Naive thymus-derived CD4-positive, alpha-beta T cell (primary cell): ENCODE data around the gene BET1L. TPM values are rescaled to one million over a fixed set of nuclear protein-coding genes. Genes with fewer than 3 reads are reported as not detected.
"Not testable (repeated sequence)": the region's sequence is repeated elsewhere in the genome, so short reads cannot be mapped to it uniquely, and the experiment has no call there.

ENCODE experiments used
- ATAC-seq: fragments of 150-1000 bp; cut with Tn5 transposase; 2 replicates; pipeline ENCODE4 v1.10.0; 2021; ENCODE audit warnings: mild to moderate bottlenecking, moderate library complexity
- CTCF ChIA-PET: fragments of 350-600 bp; sonication (Branson Sonifier 250); formaldehyde crosslinking; loops from one replicate; lab custom pipeline; 2021; ENCODE audit warnings: antibody characterized with exemption; lab: Charles Lee
- POLR2A ChIA-PET: fragments of 350-600 bp; sonication (Branson Sonifier 250); formaldehyde crosslinking; loops from one replicate; lab custom pipeline; 2021; ENCODE audit warnings: antibody characterized with exemption, inconsistent platforms; lab: Charles Lee
- DNase-seq, 9 donors: peaks; one replicate each; pipeline versions ENCODE4 v3.0.0 to v3.0.0-alpha.2; 2020 to 2022; ENCODE audit warnings: mixed read lengths in 1 of 9
- H3K27ac ChIP-seq: one replicate; pipeline ENCODE4 v1.7.0; 2013; ENCODE audit warnings: mild to moderate bottlenecking, low read depth, low read length, moderate library complexity
- H3K27me3 ChIP-seq, 2 donors: one replicate each; pipeline ENCODE4 v1.7.0; 2013; ENCODE audit warnings: low read length in 2 of 2, mild to moderate bottlenecking in 2 of 2, moderate library complexity in 2 of 2; ENCODE audit not compliant: control insufficient read depth in 2 of 2, insufficient read depth in 2 of 2
- H3K36me3 ChIP-seq, 3 experiments: 1 replicate in 2 of 3; 2 replicates in 1 of 3; pipeline ENCODE4 v1.7.0; 2013; ENCODE audit warnings: low read length in 3 of 3, mild to moderate bottlenecking in 3 of 3, moderate library complexity in 1 of 3; ENCODE audit not compliant: insufficient read depth in 3 of 3, control insufficient read depth in 2 of 3
- H3K4me1 ChIP-seq, 2 donors: one replicate each; pipeline ENCODE4 v1.7.0; 2013; ENCODE audit warnings: low read length in 2 of 2, mild to moderate bottlenecking in 2 of 2, moderate library complexity in 1 of 2; ENCODE audit not compliant: control insufficient read depth in 2 of 2, insufficient read depth in 2 of 2
- H3K4me3 ChIP-seq: 2 replicates; pipeline ENCODE4 v1.7.0; 2013; ENCODE audit warnings: mild to moderate bottlenecking, low read length
- H3K9me3 ChIP-seq, 3 experiments: 1 replicate in 2 of 3; 2 replicates in 1 of 3; pipeline ENCODE4 v1.7.0; 2013; ENCODE audit warnings: low read length in 3 of 3; ENCODE audit not compliant: control insufficient read depth in 2 of 3
- H3K27ac Mint-ChIP-seq, 9 donors: one replicate each; pipeline ENCODE4 v1.8.0; 2020 to 2022; ENCODE audit warnings: mixed read lengths in 9 of 9, mild to moderate bottlenecking in 8 of 9, moderate library complexity in 5 of 9, inconsistent platforms in 2 of 9
- H3K27me3 Mint-ChIP-seq, 5 donors: one replicate each; pipeline ENCODE4 v1.8.0; 2021 to 2022; ENCODE audit warnings: mixed read lengths in 5 of 5, mild to moderate bottlenecking in 1 of 5
- H3K36me3 Mint-ChIP-seq, 5 donors: one replicate each; pipeline ENCODE4 v1.8.0; 2020 to 2022; ENCODE audit warnings: mixed read lengths in 5 of 5, mild to moderate bottlenecking in 3 of 5, inconsistent platforms in 1 of 5
- H3K4me1 Mint-ChIP-seq, 7 donors: one replicate each; pipeline ENCODE4 v1.8.0; 2020 to 2022; ENCODE audit warnings: mixed read lengths in 7 of 7, mild to moderate bottlenecking in 3 of 7, inconsistent platforms in 1 of 7
- H3K4me3 Mint-ChIP-seq, 10 donors: one replicate each; pipeline ENCODE4 v1.8.0; 2020 to 2022; ENCODE audit warnings: mild to moderate bottlenecking in 10 of 10, mixed read lengths in 10 of 10, moderate library complexity in 6 of 10, inconsistent platforms in 2 of 10
- H3K9me3 Mint-ChIP-seq, 11 donors: one replicate each; pipeline ENCODE4 v1.8.0; 2020 to 2022; ENCODE audit warnings: mixed read lengths in 11 of 11, mild to moderate bottlenecking in 4 of 11, inconsistent platforms in 1 of 11, moderate library complexity in 1 of 11
- intact Hi-C, 2 donors: fragments of 100-400 bp; cut with micrococcal nuclease; formaldehyde crosslinking; loops; one replicate each; pipeline ENCODE4 v1.15.1; 2023
- polyA plus RNA-seq, 2 donors: library from polyadenylated mRNA; unstranded; fragments of 300-500 nt; fragmentation: Illumina TruSeq; gene quantifications; one replicate each; pipeline ENCODE4 v1.2.3, GENCODE V29; 2021
- total RNA-seq, 6 experiments: library from RNA in 5 of 6; stranded (reverse) in 5 of 6; gene quantifications; 1 replicate in 5 of 6; 2 replicates in 1 of 6; pipeline ENCODE4 v1.2.3 and lab custom pipeline; 2021 to 2026

The BET1L gene
- total and polyA plus RNA-seq, 7 experiments from 2014 or later, result 47.1 to 125 (median 89.3) TPM

- no peaks in the 10 kb centered on the region for H3K27me3 ChIP-seq
- H3K4me1 Mint-ChIP-seq, result peaks cover 14 to 36% (median 29%) of the 10 kb centered on the region in 7 donors
- H3K9me3 ChIP-seq, result no peaks in the 10 kb centered on the region
- ChIA-PET POLR2A (interaction anchor here (0.8 to 1.6 kb wide), 2 partner anchors 36 to 37 kb away, joined by 3 to 5 read pairs; partner anchors contain the start of genes BET1L and RIC8A), CTCF (interaction anchor here (1.2 kb wide), 1 partner anchor 37 kb away, joined by 3 read pairs; no protein-coding TSS in a partner anchor)
- H3K36me3 Mint-ChIP-seq, result peaks cover 9 to 56% (median 42%) of the 10 kb centered on the region in 5 donors
- intact Hi-C loops, result no loop called here
- no peak overlapping the region for H3K4me3 Mint-ChIP-seq
- no peak overlapping the region for H3K27ac Mint-ChIP-seq
- no peaks in the 10 kb centered on the region for H3K4me1 ChIP-seq
- H3K27ac ChIP-seq, result no peak overlapping the region
- peaks cover 0 to 1% (median 0%) of the 10 kb centered on the region in 11 donors for H3K9me3 Mint-ChIP-seq
- H3K36me3 ChIP-seq, result peaks cover 40 to 84% (median 42%) of the 10 kb centered on the region in 3 experiments
- no peak overlapping the region for H3K4me3 ChIP-seq
- no peaks in the 10 kb centered on the region for H3K27me3 Mint-ChIP-seq
- DNase-seq (no peak), ATAC-seq (no peak)
Observed at GRCh38 chr11:244376-244775, 37.2 kb upstream of the BET1L start.

DNA sequence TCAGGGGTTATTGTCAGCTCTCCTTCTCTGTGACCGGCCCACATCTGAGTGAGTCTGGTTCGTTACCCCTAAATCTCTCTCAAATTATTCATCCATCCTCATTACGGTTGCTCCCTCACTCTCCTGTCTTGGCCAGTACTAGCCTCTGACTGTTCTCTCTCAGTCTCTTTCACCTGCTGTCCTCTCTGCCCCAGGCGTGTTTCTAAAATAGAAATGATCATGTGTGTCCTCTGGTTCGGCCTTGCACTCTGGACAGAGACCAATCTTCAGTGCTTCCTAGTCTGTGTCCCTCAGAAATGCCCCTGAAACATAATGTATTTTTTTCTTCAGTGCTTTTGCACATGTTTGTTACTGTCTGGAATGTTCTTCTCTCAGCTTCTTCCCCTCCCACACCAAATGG, 34.4 kb upstream of the BET1L start:
- no peak overlapping the region for H3K4me3 Mint-ChIP-seq
- no peaks in the 10 kb centered on the region for H3K9me3 ChIP-seq
- H3K36me3 ChIP-seq, result peaks cover 17 to 64% (median 26%) of the 10 kb centered on the region in 3 experiments
- peak overlapping the region in 7 of 9 donors; percentile 9 to 77 (median 41) for H3K27ac Mint-ChIP-seq
- peaks cover 23 to 55% (median 47%) of the 10 kb centered on the region in 7 donors for H3K4me1 Mint-ChIP-seq
- DNase-seq (no peak), ATAC-seq (no peak)
- H3K4me1 ChIP-seq, result peaks cover 11 to 16% of the 10 kb centered on the region in 2 donors
- intact Hi-C loops, result no loop called here
- no peaks in the 10 kb centered on the region for H3K27me3 Mint-ChIP-seq
- H3K27me3 ChIP-seq, result no peaks in the 10 kb centered on the region
- H3K36me3 Mint-ChIP-seq, result peaks cover 9 to 41% (median 34%) of the 10 kb centered on the region in 5 donors
- peaks cover 0 to 1% (median 0%) of the 10 kb centered on the region in 11 donors for H3K9me3 Mint-ChIP-seq
- CTCF ChIA-PET, result interaction anchor here (0.8 to 1.2 kb wide), 3 partner anchors 9 to 65 kb away, joined by 3 to 7 read pairs (median 3); no protein-coding TSS in a partner anchor
- no peak overlapping the region for H3K27ac ChIP-seq
- POLR2A ChIA-PET, result interaction anchor here (0.6 to 1.6 kb wide), 4 partner anchors 15 to 64 kb away, joined by 3 read pairs; partner anchors contain the start of genes BET1L and RIC8A
- no peak overlapping the region for H3K4me3 ChIP-seq

DNA sequence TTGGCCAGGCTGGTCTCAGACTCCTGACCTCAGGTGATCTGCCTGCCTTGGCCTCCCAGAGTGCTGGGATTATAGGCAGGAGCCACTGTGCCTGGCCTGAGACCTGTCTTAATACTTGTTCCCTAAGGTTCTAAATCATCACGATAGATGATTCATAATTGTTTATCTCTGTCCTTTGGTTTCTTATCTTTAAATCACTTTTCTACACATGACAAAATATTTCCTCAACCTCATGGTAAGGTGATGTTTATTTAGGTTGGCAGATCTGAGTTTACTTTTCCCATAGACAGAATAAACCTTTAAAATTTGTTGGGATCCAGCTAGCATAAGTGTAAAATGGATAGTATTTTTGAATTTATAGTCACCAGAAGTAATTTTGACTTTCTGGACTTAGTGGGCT, 33.1 kb upstream of the BET1L start:
- H3K36me3 Mint-ChIP-seq, result peaks cover 9 to 32% (median 24%) of the 10 kb centered on the region in 5 donors

DNA sequence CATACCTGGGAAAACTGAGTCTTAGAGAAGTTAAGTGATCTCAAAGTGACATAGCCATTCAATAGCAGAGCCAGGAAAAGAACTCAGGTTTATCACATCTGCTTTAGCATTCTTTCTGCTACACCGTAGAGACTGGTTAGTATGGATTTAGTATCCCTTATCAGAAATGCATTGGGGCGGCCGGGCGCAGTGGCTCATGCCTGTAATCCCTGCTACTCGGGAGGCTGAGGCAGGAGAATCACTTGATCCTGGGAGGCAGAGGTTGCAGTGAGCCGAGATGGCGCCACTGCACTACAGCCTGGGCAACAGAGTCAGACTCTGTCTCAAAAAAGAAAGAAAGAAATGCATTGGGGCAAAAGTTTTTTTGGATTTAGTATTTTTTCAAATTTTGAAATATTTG, 31.1 kb upstream of the BET1L start:
- peak overlapping the region in 7 of 10 donors; percentile 88 to 99 (median 94) for H3K4me3 Mint-ChIP-seq
- not testable (repeated sequence) for H3K9me3 ChIP-seq, H3K4me3 ChIP-seq, DNase-seq, H3K9me3 Mint-ChIP-seq, H3K27me3 Mint-ChIP-seq, ATAC-seq, H3K27me3 ChIP-seq
- Histone ChIP-seq H3K4me1 (peaks cover 17 to 23% of the 10 kb centered on the region in 2 donors), H3K36me3 (peaks cover 4 to 35% (median 12%) of the 10 kb centered on the region in 3 experiments), H3K27ac (peak overlapping the region; percentile 97)
- intact Hi-C loops, result loop anchor here in 1 of 2 donors (5.0 kb wide), 3 partner anchors 49 to 559 kb away; partner anchors contain the start of genes PGGHG, PHRF1 and SLC25A22
- H3K36me3 Mint-ChIP-seq, result peaks cover 9 to 23% (median 17%) of the 10 kb centered on the region in 5 donors
- ChIA-PET CTCF (interaction anchor here (1.2 to 4.4 kb wide), 2 partner anchors 12 to 31 kb away, joined by 5 to 21 read pairs; partner anchors contain the start of genes BET1L and RIC8A), POLR2A (interaction anchor here (1.0 to 7.5 kb wide), 9 partner anchors 13 to 213 kb away, joined by 5 to 83 read pairs (median 7); partner anchors contain the start of genes BET1L and RIC8A)
- H3K27ac Mint-ChIP-seq, result peak overlapping the region in 5 of 9 donors; percentile 55 to 100 (median 84)
- peaks cover 24 to 70% (median 53%) of the 10 kb centered on the region in 7 donors for H3K4me1 Mint-ChIP-seq

More for the DNA sequence above, 33.1 kb upstream of the BET1L start:
- Histone ChIP-seq H3K9me3 (no peaks in the 10 kb centered on the region), H3K27ac (no peak overlapping the region), H3K36me3 (peaks cover 16 to 53% (median 18%) of the 10 kb centered on the region in 3 experiments), H3K4me1 (peaks cover 15 to 19% of the 10 kb centered on the region in 2 donors), H3K27me3 (no peaks in the 10 kb centered on the region), H3K4me3 (no peak overlapping the region)
- intact Hi-C loops, result no loop called here
- no peaks in the 10 kb centered on the region for H3K9me3 Mint-ChIP-seq
- no peak overlapping the region for H3K4me3 Mint-ChIP-seq
- H3K27ac Mint-ChIP-seq, result peak overlapping the region in 2 of 9 donors; percentile 19 to 27
- POLR2A ChIA-PET, result interaction anchor here (0.7 to 1.8 kb wide), 4 partner anchors 33 to 128 kb away, joined by 3 to 7 read pairs (median 4); partner anchors contain the start of genes BET1L and RIC8A
- CTCF ChIA-PET, result interaction anchor here (4.4 kb wide), 1 partner anchor 10 kb away, joined by 21 read pairs; no protein-coding TSS in a partner anchor
- H3K27me3 Mint-ChIP-seq, result no peaks in the 10 kb centered on the region
- DNase-seq (no peak), ATAC-seq (no peak)
- peaks cover 21 to 62% (median 51%) of the 10 kb centered on the region in 7 donors for H3K4me1 Mint-ChIP-seq

GRCh38 chr11:236774-237767, 29.9 kb upstream of the BET1L start, which contains the start of gene PSMD13:
TSS of gene PSMD13 (plus strand) at chr11:236976. CDS start at chr11:237050, 74 bp downstream.
- H3K27ac ChIP-seq, result peak within 1 kb of the TSS; percentile 97
- Mint-ChIP-seq H3K36me3 (peaks cover 4 to 20% (median 14%) of the 10 kb centered on the region in 5 donors), H3K27me3 (no peaks in the 10 kb centered on the region), H3K9me3 (no peaks in the 10 kb centered on the region), H3K4me3 (peak within 1 kb of the TSS; percentile 84 to 99 (median 96)), H3K27ac (peak within 1 kb of the TSS; percentile 84 to 100 (median 100)), H3K4me1 (peaks cover 26 to 66% (median 53%) of the 10 kb centered on the region in 7 donors)
- ATAC-seq (peak; percentile 88), DNase-seq (peak; percentile 82 to 92 (median 88))
- POLR2A ChIA-PET, result interaction anchor here (0.6 to 7.5 kb wide), 22 partner anchors 9 to 572 kb away, joined by 3 to 83 read pairs (median 5); partner anchors contain the start of genes BET1L, PGGHG, RIC8A and RNH1
- H3K27me3 ChIP-seq, result no peaks in the 10 kb centered on the region
- peaks cover 0 to 30% (median 9%) of the 10 kb centered on the region in 3 experiments for H3K36me3 ChIP-seq
- CTCF ChIA-PET, result interaction anchor here (0.6 to 4.4 kb wide), 6 partner anchors 14 to 510 kb away, joined by 3 to 21 read pairs (median 4); partner anchors contain the start of genes BET1L and RIC8A
- H3K4me1 ChIP-seq, result peaks cover 17 to 23% of the 10 kb centered on the region in 2 donors
- no peaks in the 10 kb centered on the region for H3K9me3 ChIP-seq
- peak within 1 kb of the TSS; percentile 100 for H3K4me3 ChIP-seq
- intact Hi-C loops, result loop anchor here (1.0 to 5.0 kb wide), 17 partner anchors 13 to 560 kb away; partner anchors contain the start of genes BET1L (in 2 of the 2), RIC8A (in 2 of the 2), PGGHG (in 1 of the 2) and PHRF1 (in 1 of the 2)
